ENCODE measurements around the gene ENOSF1.

The ENOSF1 gene

DNA sequence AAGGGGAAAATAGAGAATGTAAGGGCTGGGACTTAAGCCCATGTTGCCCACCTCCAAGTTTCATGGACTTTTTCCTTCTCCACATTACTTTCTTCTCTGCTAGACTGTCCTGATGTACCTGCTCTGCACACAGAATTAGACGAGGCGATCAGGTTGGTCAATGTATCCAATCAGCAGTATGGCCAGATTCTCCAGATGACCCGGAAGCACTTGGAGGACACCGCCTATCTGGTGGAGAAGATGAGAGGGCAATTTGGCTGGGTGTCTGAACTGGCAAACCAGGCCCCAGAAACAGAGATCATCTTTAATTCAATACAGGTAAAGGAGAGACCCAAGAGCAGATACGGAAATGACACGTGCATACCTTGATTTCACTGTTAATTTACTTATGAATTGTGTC lies 71.2 kb downstream of the ENOSF1 start:
- Histone ChIP-seq H3K9me3 (ENCODE audit: control insufficient read depth, insufficient read depth, low read length) (no peaks in the 10 kb centered on the region), H3K27ac (ENCODE audit: low read depth, low read length) (no peak overlapping the region), H3K4me3 (ENCODE audit: low read depth, low read length) (no peak overlapping the region), H3K4me1 (ENCODE audit: control insufficient read depth, insufficient read depth, low read length) (no peaks in the 10 kb centered on the region), H3K36me3 (ENCODE audit: control insufficient read depth, insufficient read depth, low read length) (no peaks in the 10 kb centered on the region), H3K9ac (ENCODE audit: low read depth, low read length) (no peak overlapping the region), H3K27me3 (ENCODE audit: control insufficient read depth, insufficient read depth, low read length) (no peaks in the 10 kb centered on the region)

DNA sequence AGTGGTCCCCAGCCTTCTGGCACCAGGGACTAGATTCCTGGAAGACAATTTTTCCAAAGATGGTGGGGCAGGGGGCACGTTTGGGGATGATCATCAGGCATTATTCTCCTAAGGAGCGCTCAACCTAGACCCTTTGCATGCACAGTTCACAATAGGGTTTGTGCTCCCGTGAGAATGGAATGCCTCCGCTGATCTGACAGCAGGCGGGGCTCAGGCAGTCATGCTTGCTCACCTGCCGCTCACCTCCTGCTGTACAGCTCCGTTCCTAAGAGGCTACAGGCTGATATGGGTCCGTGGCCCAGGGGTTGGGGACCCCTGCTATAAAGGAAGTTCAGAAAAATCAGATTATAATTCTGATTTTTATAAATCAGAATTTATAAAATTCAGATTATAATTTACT lies 77.3 kb downstream of the ENOSF1 start:
- Histone ChIP-seq H3K9ac (ENCODE audit: low read depth, low read length) (no peak overlapping the region), H3K4me1 (ENCODE audit: control insufficient read depth, insufficient read depth, low read length) (peaks cover 11% of the 10 kb centered on the region; the same call in 1 of the 2 replicates), H3K36me3 (ENCODE audit: control insufficient read depth, insufficient read depth, low read length) (no peaks in the 10 kb centered on the region), H3K27me3 (ENCODE audit: control insufficient read depth, insufficient read depth, low read length) (no peaks in the 10 kb centered on the region), H3K4me3 (ENCODE audit: low read depth, low read length) (peak overlapping the region; percentile 24; the same call in 1 of the 2 replicates), H3K27ac (ENCODE audit: low read depth, low read length) (peak overlapping the region; percentile 71), H3K9me3 (ENCODE audit: control insufficient read depth, insufficient read depth, low read length) (no peaks in the 10 kb centered on the region)

DNA sequence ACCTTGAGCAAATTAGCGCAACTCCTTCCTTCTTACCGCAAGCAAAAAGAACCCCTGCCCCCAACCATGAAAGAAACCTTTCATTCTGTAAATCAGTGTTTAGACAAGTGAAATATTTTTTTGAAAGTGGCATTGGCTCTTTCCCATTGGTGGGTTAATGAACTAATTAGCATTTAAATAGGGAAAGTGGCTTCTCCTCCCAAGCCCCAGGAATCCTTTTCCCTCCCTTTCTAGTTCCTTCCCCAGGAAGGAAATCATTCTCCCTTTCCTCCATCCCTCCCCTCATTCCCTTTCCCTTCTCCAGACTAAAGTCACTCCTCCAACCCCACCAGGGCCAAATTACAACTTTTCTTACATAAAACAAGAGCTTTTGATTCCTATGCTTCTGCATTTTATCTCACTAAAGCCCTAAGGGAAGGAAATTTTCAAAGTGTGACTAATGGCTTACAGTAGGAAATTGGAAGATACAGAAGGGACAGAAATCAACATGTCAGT lies 77.8 kb downstream of the ENOSF1 start:
- peak overlapping the region; percentile 24 for H3K4me3 ChIP-seq (ENCODE audit: low read depth, low read length)
- no peaks in the 10 kb centered on the region for H3K9me3 ChIP-seq (ENCODE audit: control insufficient read depth, insufficient read depth, low read length)
- H3K36me3 ChIP-seq (ENCODE audit: control insufficient read depth, insufficient read depth, low read length), result no peaks in the 10 kb centered on the region
- H3K9ac ChIP-seq (ENCODE audit: low read depth, low read length), result no peak overlapping the region
- no peaks in the 10 kb centered on the region for H3K27me3 ChIP-seq (ENCODE audit: control insufficient read depth, insufficient read depth, low read length)
- peaks cover 11% of the 10 kb centered on the region; the same call in 1 of the 2 replicates for H3K4me1 ChIP-seq (ENCODE audit: control insufficient read depth, insufficient read depth, low read length)
- peak overlapping the region; percentile 71 for H3K27ac ChIP-seq (ENCODE audit: low read depth, low read length)

DNA sequence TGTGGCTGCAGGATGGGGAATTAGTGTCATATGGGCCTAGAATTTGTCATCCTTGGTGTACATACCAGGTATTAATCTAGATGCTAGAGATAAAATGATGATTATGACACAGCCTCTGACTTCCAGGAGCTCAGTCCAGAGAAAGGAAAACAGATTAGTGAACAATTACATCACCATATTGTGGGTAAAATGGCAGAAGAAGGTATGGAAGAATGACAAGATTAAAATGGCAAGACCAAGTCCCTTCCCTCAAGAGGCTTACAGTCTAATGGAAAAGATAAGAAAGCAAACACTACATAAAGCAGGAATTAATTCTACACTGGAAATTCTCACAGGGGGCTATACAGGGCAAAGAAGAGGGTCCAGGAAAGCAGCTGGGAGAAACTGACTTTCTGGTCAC lies 80.9 kb downstream of the ENOSF1 start:
- no peak overlapping the region for H3K4me3 ChIP-seq (ENCODE audit: low read depth, low read length)

DNA sequence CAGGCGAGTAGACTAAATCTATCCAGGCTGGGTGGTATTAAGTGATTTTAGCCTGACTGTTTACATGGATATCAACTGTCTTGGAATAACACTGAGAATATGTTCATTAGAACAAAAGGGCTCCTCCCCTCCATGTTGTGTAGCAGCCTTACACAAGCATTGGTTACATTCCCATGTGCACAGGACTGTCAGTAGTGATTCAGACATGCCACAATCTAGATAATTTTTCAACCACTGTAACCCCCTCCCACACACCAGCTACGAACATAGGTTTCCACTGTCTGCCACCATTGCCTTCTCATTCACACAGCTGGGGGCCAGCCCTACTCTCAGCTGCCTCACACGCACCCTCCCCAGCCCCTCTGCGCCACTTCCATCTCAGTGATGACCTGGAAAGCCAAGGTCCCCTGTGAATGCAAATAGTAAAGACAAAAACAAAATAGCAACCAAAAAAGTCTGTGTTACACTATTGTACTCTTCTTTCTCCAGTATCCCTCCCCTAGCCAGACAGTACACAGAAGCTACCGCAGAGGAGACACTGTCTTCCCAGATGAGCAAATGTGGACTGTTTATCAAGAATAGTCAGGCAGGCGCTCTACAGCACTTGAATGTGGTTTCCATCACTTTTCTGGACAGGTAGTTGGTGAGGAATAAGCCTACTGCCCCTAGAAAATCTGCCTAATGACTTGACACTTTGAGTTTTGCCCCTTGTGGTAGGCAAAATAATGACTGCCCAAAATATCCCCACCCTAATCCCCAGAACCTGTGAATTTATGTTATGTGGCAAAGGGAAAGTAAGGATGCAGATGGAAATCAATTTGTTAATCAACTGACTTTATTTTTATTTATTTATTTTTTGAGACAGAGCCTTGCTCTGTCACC lies 82.9 kb downstream of the ENOSF1 start:
- H3K27me3 ChIP-seq (ENCODE audit: control insufficient read depth, insufficient read depth, low read length), result no peaks in the 10 kb centered on the region
- no peak overlapping the region for H3K27ac ChIP-seq (ENCODE audit: low read depth, low read length)
- H3K9me3 ChIP-seq (ENCODE audit: control insufficient read depth, insufficient read depth, low read length), result no peaks in the 10 kb centered on the region

More for the DNA sequence above, 80.9 kb downstream of the ENOSF1 start:
- H3K4me1 ChIP-seq (ENCODE audit: control insufficient read depth, insufficient read depth, low read length), result peaks cover 11% of the 10 kb centered on the region; the same call in 1 of the 2 replicates
- H3K27ac ChIP-seq (ENCODE audit: low read depth, low read length), result no peak overlapping the region
- no peaks in the 10 kb centered on the region for H3K9me3 ChIP-seq (ENCODE audit: control insufficient read depth, insufficient read depth, low read length)
- H3K36me3 ChIP-seq (ENCODE audit: control insufficient read depth, insufficient read depth, low read length), result no peaks in the 10 kb centered on the region
- no peak overlapping the region for H3K9ac ChIP-seq (ENCODE audit: low read depth, low read length)
- no peaks in the 10 kb centered on the region for H3K27me3 ChIP-seq (ENCODE audit: control insufficient read depth, insufficient read depth, low read length)

DNA sequence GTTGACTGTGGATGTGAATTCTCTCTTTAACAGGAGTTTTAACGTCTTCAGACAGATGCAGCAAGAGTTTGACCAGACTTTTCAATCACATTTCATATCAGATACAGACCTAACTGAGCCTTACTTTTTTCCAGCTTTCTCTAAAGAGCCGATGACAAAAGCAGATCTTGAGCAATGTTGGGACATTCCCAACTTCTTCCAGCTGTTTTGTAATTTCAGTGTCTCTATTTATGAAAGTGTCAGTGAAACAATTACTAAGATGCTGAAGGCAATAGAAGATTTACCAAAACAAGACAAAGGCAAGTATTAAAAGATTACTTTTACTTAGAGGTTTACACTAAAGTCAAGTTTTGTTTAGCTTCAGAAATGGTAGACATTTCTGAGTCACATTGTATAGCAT lies 85.2 kb downstream of the ENOSF1 start:
- Histone ChIP-seq H3K27ac (ENCODE audit: low read depth, low read length) (no peak overlapping the region), H3K9ac (ENCODE audit: low read depth, low read length) (no peak overlapping the region), H3K4me1 (ENCODE audit: control insufficient read depth, insufficient read depth, low read length) (no peaks in the 10 kb centered on the region), H3K9me3 (ENCODE audit: control insufficient read depth, insufficient read depth, low read length) (no peaks in the 10 kb centered on the region), H3K27me3 (ENCODE audit: control insufficient read depth, insufficient read depth, low read length) (no peaks in the 10 kb centered on the region), H3K36me3 (ENCODE audit: control insufficient read depth, insufficient read depth, low read length) (no peaks in the 10 kb centered on the region), H3K4me3 (ENCODE audit: low read depth, low read length) (no peak overlapping the region)

More for the DNA sequence above, 82.9 kb downstream of the ENOSF1 start:
- Histone ChIP-seq H3K4me1 (ENCODE audit: control insufficient read depth, insufficient read depth, low read length) (no peaks in the 10 kb centered on the region), H3K4me3 (ENCODE audit: low read depth, low read length) (no peak overlapping the region), H3K9ac (ENCODE audit: low read depth, low read length) (no peak overlapping the region), H3K36me3 (ENCODE audit: control insufficient read depth, insufficient read depth, low read length) (no peaks in the 10 kb centered on the region)

DNA sequence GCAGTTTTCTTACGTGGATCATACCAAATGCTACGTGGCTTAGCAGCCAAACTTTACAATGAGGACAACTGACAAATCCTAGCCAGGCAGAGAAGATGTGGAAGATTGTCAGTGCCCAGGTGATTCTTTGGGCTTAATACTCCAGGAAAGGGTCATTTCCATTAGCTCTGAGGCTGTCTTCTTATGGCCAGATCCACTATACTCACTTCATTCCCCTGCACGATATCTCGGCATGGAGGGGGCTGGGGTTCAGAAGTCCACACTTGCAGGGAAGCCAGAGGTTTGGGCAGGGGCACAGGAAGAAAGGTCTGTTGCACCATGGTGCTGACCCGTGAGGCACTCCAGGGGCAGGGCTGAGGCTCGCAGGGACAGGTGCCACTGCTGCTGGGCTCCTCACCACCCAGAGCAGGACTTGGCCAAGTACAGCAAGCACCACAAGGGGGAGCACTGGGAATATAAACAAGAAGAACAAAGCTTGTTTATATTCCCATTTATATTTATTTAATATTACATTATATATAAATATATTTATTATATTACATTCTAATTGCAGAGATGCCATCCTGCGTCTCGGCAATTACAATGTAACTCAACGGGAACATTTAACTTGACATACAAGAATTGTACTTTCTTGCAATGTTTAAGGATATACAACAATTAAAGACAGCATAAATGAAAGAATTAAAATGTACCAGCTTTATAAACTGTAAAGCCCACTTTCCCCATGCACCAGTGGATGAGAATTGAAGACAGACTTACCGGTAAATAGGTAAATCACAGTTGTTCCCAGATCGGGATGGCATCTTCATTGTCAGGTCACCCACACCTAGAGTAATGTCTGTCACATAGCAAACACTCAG lies 88.4 kb downstream of the ENOSF1 start:
- H3K4me1 ChIP-seq (ENCODE audit: control insufficient read depth, insufficient read depth, low read length), result no peaks in the 10 kb centered on the region
- H3K27me3 ChIP-seq (ENCODE audit: control insufficient read depth, insufficient read depth, low read length), result no peaks in the 10 kb centered on the region
- no peaks in the 10 kb centered on the region for H3K36me3 ChIP-seq (ENCODE audit: control insufficient read depth, insufficient read depth, low read length)
- no peak overlapping the region for H3K27ac ChIP-seq (ENCODE audit: low read depth, low read length)
- no peaks in the 10 kb centered on the region for H3K9me3 ChIP-seq (ENCODE audit: control insufficient read depth, insufficient read depth, low read length)
- H3K4me3 ChIP-seq (ENCODE audit: low read depth, low read length), result no peak overlapping the region
- H3K9ac ChIP-seq (ENCODE audit: low read depth, low read length), result no peak overlapping the region

DNA sequence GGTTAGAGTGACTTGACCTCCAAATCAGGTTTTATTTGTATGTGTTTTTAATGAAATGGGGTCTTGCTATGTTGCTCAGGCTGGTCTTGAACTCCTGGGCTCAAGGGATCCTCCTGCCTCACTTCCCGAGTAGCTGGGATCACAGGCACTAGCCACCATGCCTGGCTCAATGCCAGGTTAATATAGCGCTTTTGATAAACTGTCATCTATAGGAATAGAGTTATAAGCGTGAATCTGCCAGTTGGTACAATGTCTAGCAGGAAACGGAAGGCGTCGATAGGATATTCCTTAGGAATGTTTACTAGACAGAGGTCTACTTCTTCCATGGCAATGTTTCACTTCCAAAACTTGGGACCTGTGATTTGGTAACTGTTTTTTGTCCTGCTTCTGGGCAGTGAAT lies 90.1 kb downstream of the ENOSF1 start:
- Histone ChIP-seq H3K9me3 (ENCODE audit: control insufficient read depth, insufficient read depth, low read length) (no peaks in the 10 kb centered on the region), H3K4me3 (ENCODE audit: low read depth, low read length) (no peak overlapping the region), H3K4me1 (ENCODE audit: control insufficient read depth, insufficient read depth, low read length) (no peaks in the 10 kb centered on the region), H3K9ac (ENCODE audit: low read depth, low read length) (no peak overlapping the region), H3K27me3 (ENCODE audit: control insufficient read depth, insufficient read depth, low read length) (no peaks in the 10 kb centered on the region), H3K36me3 (ENCODE audit: control insufficient read depth, insufficient read depth, low read length) (no peaks in the 10 kb centered on the region), H3K27ac (ENCODE audit: low read depth, low read length) (no peak overlapping the region)

DNA sequence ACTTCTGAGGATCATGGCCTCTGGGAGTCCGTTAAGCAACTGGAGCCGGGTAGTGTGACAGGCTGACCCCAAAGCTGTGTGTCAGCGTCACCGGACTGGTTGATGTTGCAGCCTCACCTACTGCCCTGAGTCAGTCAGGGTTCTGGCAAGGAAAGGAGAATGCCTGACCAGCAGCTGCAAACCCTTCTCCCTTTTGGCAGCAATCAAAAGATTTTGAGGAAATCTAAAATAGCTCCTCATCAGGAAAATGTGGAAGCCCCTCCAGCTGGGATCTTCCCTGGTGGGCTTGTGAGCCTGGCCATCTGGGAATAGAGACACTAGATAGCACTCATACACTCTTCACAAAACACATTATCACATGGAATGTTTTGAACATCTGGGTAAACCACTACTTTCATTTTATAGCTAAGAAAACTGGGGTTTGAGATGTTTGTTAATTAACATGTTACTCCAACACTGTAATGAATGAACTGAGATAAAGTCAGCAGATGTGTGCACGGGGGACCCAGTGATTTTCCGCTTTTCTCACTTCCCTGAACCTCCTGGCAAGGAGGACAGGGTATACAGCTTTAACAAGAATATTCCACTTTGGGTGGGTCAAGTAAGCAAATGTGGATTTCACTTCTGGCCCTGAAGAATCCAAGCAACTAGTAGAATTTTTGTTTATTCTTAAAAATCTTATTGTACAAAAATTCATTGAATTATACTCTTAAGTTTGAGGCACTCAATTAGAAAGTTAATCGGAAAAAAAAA lies 91.0 kb downstream of the ENOSF1 start:
- Histone ChIP-seq H3K27ac (ENCODE audit: low read depth, low read length) (no peak overlapping the region), H3K4me1 (ENCODE audit: control insufficient read depth, insufficient read depth, low read length) (no peaks in the 10 kb centered on the region), H3K36me3 (ENCODE audit: control insufficient read depth, insufficient read depth, low read length) (no peaks in the 10 kb centered on the region), H3K9me3 (ENCODE audit: control insufficient read depth, insufficient read depth, low read length) (no peaks in the 10 kb centered on the region), H3K27me3 (ENCODE audit: control insufficient read depth, insufficient read depth, low read length) (no peaks in the 10 kb centered on the region), H3K4me3 (ENCODE audit: low read depth, low read length) (no peak overlapping the region), H3K9ac (ENCODE audit: low read depth, low read length) (no peak overlapping the region)

All from HUES48 (cell line).